C4-2B (cell line): ENCODE results near the gene TCL1B.

Source experiments
- CTCF ChIP-seq: fragments of 450-650 bp; conservative IDR thresholded peaks from 2 replicates; pipeline ENCODE4 v1.5.1; 2017; ENCODE audit warnings: mild to moderate bottlenecking
- ZFX ChIP-seq: fragments of 450-650 bp; IDR thresholded peaks from 2 replicates; pipeline ENCODE4 v1.6.1; 2017

DNA sequence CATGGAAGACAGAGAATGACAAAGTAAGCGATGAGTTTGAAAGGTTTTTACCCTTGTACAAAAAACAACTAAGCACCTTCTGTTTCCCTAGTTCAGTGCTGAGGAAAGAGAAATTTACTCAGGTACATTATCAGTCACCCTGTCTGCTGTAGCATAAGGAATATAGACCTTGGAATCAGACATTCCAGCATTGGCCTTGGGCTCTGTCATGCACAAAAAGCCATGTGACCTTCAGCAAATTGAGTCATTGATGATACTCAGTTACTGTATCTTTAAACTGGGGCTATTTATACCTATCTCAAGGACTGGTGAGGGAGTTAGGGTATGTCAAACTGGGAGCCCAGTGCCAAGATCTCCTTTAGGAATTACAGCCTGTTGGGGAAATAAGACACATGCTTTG is 47.0 kb downstream of the TCL1B start:
- no peak for TF ChIP-seq CTCF
- no peak for TF ChIP-seq ZFX
